IMR-90 (cell line): Measurements from ENCODE around the gene PLA2G2A. TPM values are rescaled to one million over a fixed set of nuclear protein-coding genes. Genes with fewer than 3 reads are reported as not detected.
"Not testable (repeated sequence)": the region's sequence is repeated elsewhere in the genome, so short reads cannot be mapped to it uniquely, and the experiment has no call there.

Experiments used
- ATAC-seq: fragments of 200-7000 bp; cut with Tn5 transposase; 2 replicates; pipeline ENCODE4 v1.9.1; 2020; ENCODE audit warnings: low read depth, mild to moderate bottlenecking, moderate library complexity
- BruUV-seq: library from RNA; stranded (reverse); fragments of 400-500 nt; replicated peaks from 2 replicates; lab custom pipeline; 2021; lab: Mats Ljungman, UMichigan
- CTCF ChIA-PET: fragments of 300-600 bp; formaldehyde crosslinking; extraction: SDS; loops from one replicate; lab custom pipeline; 2021; ENCODE audit warnings: antibody characterized with exemption; lab: Yijun Ruan, JAX
- POLR2A ChIA-PET: fragments of 300-600 bp; sonication (Branson Sonifier 250); formaldehyde crosslinking; loops from one replicate; lab custom pipeline; 2022; ENCODE audit warnings: antibody characterized with exemption; ENCODE audit not compliant: unreplicated experiment; lab: Charles Lee
- DNase-seq: peaks from one replicate; pipeline ENCODE4 v3.0.0; 2013
- H2AFZ ChIP-seq: replicated peaks from 2 replicates; pipeline ENCODE3; 2013; ENCODE audit warnings: low read length, mild to moderate bottlenecking; ENCODE audit not compliant: poor library complexity
- H2AK5ac ChIP-seq: 2 replicates; pipeline ENCODE4 v1.6.1; 2013; ENCODE audit warnings: low read depth, low read length, inconsistent platforms
- H2AK9ac ChIP-seq: replicated peaks from 2 replicates; pipeline ENCODE3; 2013; ENCODE audit warnings: mild to moderate bottlenecking, low read depth, low read length, moderate library complexity; ENCODE audit not compliant: poor library complexity
- H2BK120ac ChIP-seq: 2 replicates; pipeline ENCODE4 v1.6.1; 2013; ENCODE audit warnings: low read depth, low read length, inconsistent platforms
- H2BK15ac ChIP-seq: 3 replicates; pipeline ENCODE4 v1.6.1; 2013; ENCODE audit warnings: low read depth, low read length, inconsistent platforms
- H2BK20ac ChIP-seq: 2 replicates; pipeline ENCODE4 v1.6.1; 2013; ENCODE audit warnings: low read depth, mild to moderate bottlenecking, inconsistent platforms, low read length, moderate library complexity
- H2BK5ac ChIP-seq: 2 replicates; pipeline ENCODE4 v1.6.1; 2013; ENCODE audit warnings: mild to moderate bottlenecking, low read depth, low read length, inconsistent platforms; ENCODE audit not compliant: poor library complexity, severe bottlenecking
- H3K14ac ChIP-seq: replicated peaks from 2 replicates; pipeline ENCODE4 v1.6.1; 2013; ENCODE audit warnings: low read depth, low read length, inconsistent platforms
- H3K18ac ChIP-seq: 2 replicates; pipeline ENCODE4 v1.6.1; 2013; ENCODE audit warnings: low read depth, low read length, control low read depth
- H3K23ac ChIP-seq: 2 replicates; pipeline ENCODE4 v1.6.1; 2013; ENCODE audit warnings: low read depth, low read length, inconsistent platforms
- H3K27ac ChIP-seq: 2 replicates; pipeline ENCODE4 v1.5.1; 2013; ENCODE audit warnings: mild to moderate bottlenecking, control low read depth, low read length; ENCODE audit not compliant: insufficient read depth
- H3K27me3 ChIP-seq: 2 replicates; pipeline ENCODE4 v1.6.1; 2013; ENCODE audit warnings: low read length; ENCODE audit not compliant: control insufficient read depth, insufficient read depth
- H3K36me3 ChIP-seq: 2 replicates; pipeline ENCODE4 v1.6.1; 2013; ENCODE audit warnings: low read length, mixed read lengths; ENCODE audit not compliant: control insufficient read depth, insufficient read depth
- H3K4ac ChIP-seq: 2 replicates; pipeline ENCODE4 v1.6.1; 2013; ENCODE audit warnings: low read depth, low read length, inconsistent platforms
- H3K4me1 ChIP-seq: 2 replicates; pipeline ENCODE4 v1.6.1; 2013; ENCODE audit warnings: low read length, mixed read lengths; ENCODE audit not compliant: control insufficient read depth, insufficient read depth
- H3K4me2 ChIP-seq: 2 replicates; pipeline ENCODE4 v1.6.1; 2013; ENCODE audit warnings: low read depth, mild to moderate bottlenecking, control low read depth, low read length, moderate library complexity
- H3K4me3 ChIP-seq: 2 replicates; pipeline ENCODE4 v1.5.1; 2013; ENCODE audit warnings: low read depth, mild to moderate bottlenecking, control low read depth, low read length, moderate library complexity; ENCODE audit not compliant: insufficient read depth
- H3K56ac ChIP-seq: 2 replicates; pipeline ENCODE4 v1.6.1; 2013; ENCODE audit warnings: low read length, inconsistent platforms; ENCODE audit not compliant: insufficient read depth; ENCODE audit errors: extremely low read depth
- H3K79me1 ChIP-seq, 2 experiments: 2 replicates each; pipeline ENCODE4 v1.6.1; 2013; ENCODE audit warnings: low read length in 2 of 2, inconsistent platforms in 1 of 2, low read depth in 1 of 2
- H3K9ac ChIP-seq: 2 replicates; pipeline ENCODE4 v1.6.1; 2013; ENCODE audit warnings: low read depth, low read length, control low read depth
- H3K9me1 ChIP-seq: 2 replicates; pipeline ENCODE4 v1.6.1; 2013; ENCODE audit warnings: low read length, inconsistent platforms; ENCODE audit not compliant: insufficient read depth
- H3K9me3 ChIP-seq: 2 replicates; pipeline ENCODE4 v1.6.1; 2013; ENCODE audit warnings: low read length; ENCODE audit not compliant: control insufficient read depth, insufficient read depth
- H4K20me1 ChIP-seq: 2 replicates; pipeline ENCODE4 v1.6.1; 2013; ENCODE audit warnings: low read length, inconsistent platforms; ENCODE audit not compliant: insufficient read depth
- H4K5ac ChIP-seq: 2 replicates; pipeline ENCODE4 v1.6.1; 2013; ENCODE audit warnings: mild to moderate bottlenecking, low read depth, low read length, control low read depth
- H4K8ac ChIP-seq, 2 experiments: 2 replicates each; pipeline ENCODE4 v1.6.1; 2013; ENCODE audit warnings: low read depth in 2 of 2, low read length in 2 of 2, control low read depth in 1 of 2, inconsistent platforms in 1 of 2
- H4K91ac ChIP-seq: 2 replicates; pipeline ENCODE4 v1.6.1; 2013; ENCODE audit warnings: low read depth, low read length, inconsistent platforms; ENCODE audit not compliant: insufficient read depth
- WGBS, 2 experiments: methylation state at CpG; one replicate each; pipeline versions ENCODE4 v1.1.5 to v1.1.7; 2013; ENCODE audit warnings: missing lambda C conversion rate in 2 of 2; ENCODE audit not compliant: insufficient read length in 1 of 2; ENCODE audit errors: extremely low coverage in 2 of 2; 5-methylcytosine and 5-hydroxymethylcytosine counted together
- dilution Hi-C: fragments of 300-500 bp; cut with HindIII; formaldehyde crosslinking; loops from one replicate; pipeline ENCODE4 v1.14.3; 2018; ENCODE audit warnings: low sequenced_read_pairs; ENCODE audit not compliant: unreplicated experiment
- in situ Hi-C: fragments of 300-500 bp; cut with MboI; formaldehyde crosslinking; loops from 3 replicates; pipeline ENCODE4 v1.14.3; 2019; ENCODE audit warnings: low sequenced_read_pairs, inconsistent platforms, mixed read lengths
- intact Hi-C: fragments of 100-400 bp; cut with micrococcal nuclease; formaldehyde crosslinking; loops from 2 replicates; pipeline ENCODE4 v1.10.0; 2022
- polyA plus RNA-seq, 3 experiments: library from polyadenylated mRNA; depleted of rRNA; stranded (reverse); fragments of >200 nt; gene quantifications; 2 replicates each; pipeline ENCODE4 v1.2.3, GENCODE V29; 2012; ENCODE audit warnings: low replicate concordance in 1 of 3
- total RNA-seq: library from RNA; depleted of rRNA; stranded (reverse); fragments of >200 nt; gene quantifications from 2 replicates; pipeline ENCODE4 v1.2.3, GENCODE V29; 2012

PLA2G2A gene
- total and polyA plus RNA-seq, 2 of the 4 experiments (the other 2 are of a cell fraction): not detected

DNA sequence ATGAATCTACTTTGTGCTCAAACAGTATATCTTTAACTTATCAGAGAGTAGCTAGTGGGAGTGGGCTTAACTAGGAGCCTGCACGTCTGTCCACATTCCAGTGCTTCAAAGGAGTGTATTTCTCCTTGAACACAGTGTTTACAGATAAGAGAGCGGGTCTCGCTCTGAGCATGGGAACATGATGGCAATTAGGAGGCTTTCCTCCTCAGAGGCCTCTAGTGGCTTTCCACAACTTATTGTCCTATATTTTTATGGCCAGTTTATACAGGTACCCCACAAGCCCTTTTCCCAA is 52.3 kb downstream of the PLA2G2A start:
- H4K20me1 ChIP-seq, dilution Hi-C loops, H2BK120ac ChIP-seq, CTCF ChIA-PET, H2AK9ac ChIP-seq, H3K9me1 ChIP-seq, H2BK5ac ChIP-seq, H3K4me3 ChIP-seq, H2BK15ac ChIP-seq, H3K9me3 ChIP-seq, POLR2A ChIA-PET, DNase-seq, H2AFZ ChIP-seq, BruUV-seq, H3K4me2 ChIP-seq, H3K18ac ChIP-seq, H3K9ac ChIP-seq, H2AK5ac ChIP-seq, H3K56ac ChIP-seq, H3K4me1 ChIP-seq, H3K79me1 ChIP-seq, H3K27ac ChIP-seq, H4K91ac ChIP-seq, intact Hi-C loops, H3K14ac ChIP-seq, H3K23ac ChIP-seq, H3K36me3 ChIP-seq, H4K8ac ChIP-seq, ATAC-seq, H4K5ac ChIP-seq, in situ Hi-C loops, H3K4ac ChIP-seq, H2BK20ac ChIP-seq: not testable (repeated sequence)
- H3K27me3 ChIP-seq: peaks cover 12% of the 10 kb centered on the region
- WGBS, 2 experiments: no CpG with 5 or more reads among the region's 3 CpGs
